Rectal smooth muscle tissue (tissue), 1 donor: Measurements from ENCODE around the gene FAM120A.

Experiments
- H3K27ac ChIP-seq: one replicate; pipeline ENCODE4 v1.7.0; 2013; ENCODE audit warnings: low read depth, low read length, inconsistent platforms
- H3K27me3 ChIP-seq: one replicate; pipeline ENCODE4 v1.7.0; 2013; ENCODE audit warnings: low read length; ENCODE audit not compliant: control insufficient read depth, insufficient read depth
- H3K36me3 ChIP-seq: one replicate; pipeline ENCODE4 v1.7.0; 2013; ENCODE audit warnings: low read length; ENCODE audit not compliant: control insufficient read depth, insufficient read depth
- H3K4me1 ChIP-seq: one replicate; pipeline ENCODE4 v1.7.0; 2013; ENCODE audit warnings: low read length; ENCODE audit not compliant: control insufficient read depth, insufficient read depth
- H3K4me3 ChIP-seq: one replicate; pipeline ENCODE4 v1.7.0; 2013; ENCODE audit warnings: low read length
- H3K9ac ChIP-seq: one replicate; pipeline ENCODE4 v1.7.0; 2013; ENCODE audit warnings: low read length

FAM120A gene

GRCh38 chr9:93450945-93451815 is at the start of gene FAM120A:
Gene FAM120A (plus strand): TSS chr9:93451685. CDS start chr9:93451916, 231 bp downstream.
- Histone ChIP-seq H3K27me3 (no peaks in the 10 kb centered on the region), H3K4me3 (peak within 1 kb of the TSS; percentile 92), H3K4me1 (peaks cover 10% of the 10 kb centered on the region), H3K9ac (peak within 1 kb of the TSS; percentile 93), H3K27ac (peak within 1 kb of the TSS; percentile 89), H3K36me3 (peaks cover 14% of the 10 kb centered on the region)

- Histone ChIP-seq H3K27me3 (no peaks in the 10 kb centered on the region), H3K4me3 (no peak overlapping the region), H3K36me3 (no peaks in the 10 kb centered on the region), H3K4me1 (no peaks in the 10 kb centered on the region), H3K9ac (no peak overlapping the region), H3K27ac (no peak overlapping the region)
Observed at GRCh38 chr9:93406371-93406770, 45.1 kb upstream of the FAM120A start.

- Histone ChIP-seq H3K36me3 (no peaks in the 10 kb centered on the region), H3K27ac (no peak overlapping the region), H3K4me1 (no peaks in the 10 kb centered on the region), H3K4me3 (no peak overlapping the region), H3K27me3 (peaks cover 4% of the 10 kb centered on the region), H3K9ac (no peak overlapping the region)
Observed at GRCh38 chr9:93413530-93413929, 38.0 kb upstream of the FAM120A start.

GRCh38 chr9:93415176-93415690 is 36.3 kb upstream of the FAM120A start:
- Histone ChIP-seq H3K36me3 (no peaks in the 10 kb centered on the region), H3K27me3 (peaks cover 4% of the 10 kb centered on the region), H3K27ac (no peak overlapping the region), H3K9ac (no peak overlapping the region), H3K4me3 (no peak overlapping the region), H3K4me1 (no peaks in the 10 kb centered on the region)

- no peak overlapping the region for H3K9ac ChIP-seq
- H3K4me3 ChIP-seq = no peak overlapping the region
- H3K36me3 ChIP-seq = no peaks in the 10 kb centered on the region
- peaks cover 4% of the 10 kb centered on the region for H3K27me3 ChIP-seq
- H3K4me1 ChIP-seq = no peaks in the 10 kb centered on the region
- no peak overlapping the region for H3K27ac ChIP-seq
Observed at GRCh38 chr9:93416530-93417235, 34.8 kb upstream of the FAM120A start.

- Histone ChIP-seq H3K4me3 (no peak overlapping the region), H3K36me3 (no peaks in the 10 kb centered on the region), H3K4me1 (no peaks in the 10 kb centered on the region), H3K9ac (no peak overlapping the region), H3K27ac (no peak overlapping the region), H3K27me3 (peaks cover 4% of the 10 kb centered on the region)
Observed at GRCh38 chr9:93417538-93417937, 33.9 kb upstream of the FAM120A start.

- no peak overlapping the region for H3K27ac ChIP-seq
- H3K9ac ChIP-seq = no peak overlapping the region
Observed at GRCh38 chr9:93419023-93419422, 32.5 kb upstream of the FAM120A start.

GRCh38 chr9:93422977-93423616 is 28.4 kb upstream of the FAM120A start:
- H3K27me3 ChIP-seq = no peaks in the 10 kb centered on the region
- H3K4me3 ChIP-seq = no peak overlapping the region
- no peaks in the 10 kb centered on the region for H3K36me3 ChIP-seq
- H3K27ac ChIP-seq = no peak overlapping the region
- no peaks in the 10 kb centered on the region for H3K4me1 ChIP-seq
- no peak overlapping the region for H3K9ac ChIP-seq

More at GRCh38 chr9:93419023-93419422, 32.5 kb upstream of the FAM120A start:
- Histone ChIP-seq H3K4me3 (no peak overlapping the region), H3K27me3 (peaks cover 4% of the 10 kb centered on the region), H3K36me3 (no peaks in the 10 kb centered on the region), H3K4me1 (no peaks in the 10 kb centered on the region)

GRCh38 chr9:93427655-93428379 is 23.7 kb upstream of the FAM120A start:
- Histone ChIP-seq H3K27ac (no peak overlapping the region), H3K4me1 (no peaks in the 10 kb centered on the region), H3K9ac (no peak overlapping the region), H3K4me3 (no peak overlapping the region), H3K36me3 (no peaks in the 10 kb centered on the region), H3K27me3 (no peaks in the 10 kb centered on the region)

- Histone ChIP-seq H3K27ac (no peak overlapping the region), H3K36me3 (no peaks in the 10 kb centered on the region), H3K4me1 (no peaks in the 10 kb centered on the region), H3K4me3 (no peak overlapping the region), H3K9ac (no peak overlapping the region), H3K27me3 (no peaks in the 10 kb centered on the region)
Observed at GRCh38 chr9:93431539-93432105, 19.9 kb upstream of the FAM120A start.

- Histone ChIP-seq H3K9ac (no peak overlapping the region), H3K4me3 (no peak overlapping the region), H3K27ac (no peak overlapping the region), H3K36me3 (no peaks in the 10 kb centered on the region), H3K27me3 (no peaks in the 10 kb centered on the region), H3K4me1 (no peaks in the 10 kb centered on the region)
Observed at GRCh38 chr9:93432964-93433363, 18.5 kb upstream of the FAM120A start.
